Measurements from ENCODE around the gene PRR5L.

Gene PRR5L

GRCh38 chr11:36349351-36350136 lies 53.5 kb downstream of the PRR5L start:
- no peak for DNase-seq (ENCODE audit: insufficient read length)
- FAIRE-seq, result no peak
- no peak for TF ChIP-seq TAF1 (IDR thresholded peaks at IDR 0.05; ENCODE audit: borderline replicate concordance, low read depth, low read length)
- TF ChIP-seq POLR2AphosphoS5 (IDR thresholded peaks at IDR 0.05; ENCODE audit: low read depth, low read length), result no peak
- TF ChIP-seq POLR2A (IDR thresholded peaks at IDR 0.05; ENCODE audit: low read depth, low read length), result no peak

GRCh38 chr11:36350137-36350513 lies 54.0 kb downstream of the PRR5L start:
- FAIRE-seq (peak; percentile 62), DNase-seq (ENCODE audit: insufficient read length) (no peak)
- no peak for TF ChIP-seq POLR2AphosphoS5 (IDR thresholded peaks at IDR 0.05; ENCODE audit: low read depth, low read length)
- TF ChIP-seq POLR2A (IDR thresholded peaks at IDR 0.05; ENCODE audit: low read depth, low read length), result no peak
- TF ChIP-seq TAF1 (IDR thresholded peaks at IDR 0.05; ENCODE audit: borderline replicate concordance, low read depth, low read length), result no peak

DNA sequence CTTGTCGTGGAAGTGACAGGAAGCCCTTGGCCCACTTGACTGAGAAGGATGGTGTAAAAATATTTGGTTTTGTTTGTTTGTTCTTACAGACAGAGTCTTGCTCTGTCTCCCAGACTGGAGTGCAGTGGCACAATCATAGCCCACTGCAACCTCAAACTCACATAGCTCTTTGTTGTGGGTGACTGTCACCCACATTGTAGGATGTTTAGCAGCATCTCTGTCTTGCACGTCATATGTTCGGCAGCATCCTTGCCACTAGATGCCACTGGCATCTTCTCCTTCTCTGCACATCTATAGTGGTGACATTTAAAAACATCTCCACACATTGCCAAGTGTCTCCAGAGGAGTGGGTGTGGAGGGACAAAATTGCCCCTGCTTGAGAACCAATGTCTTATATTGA lies 56.8 kb downstream of the PRR5L start:
- TF ChIP-seq POLR2AphosphoS5 (IDR thresholded peaks at IDR 0.05; ENCODE audit: low read depth, low read length), result no peak
- TF ChIP-seq POLR2A (IDR thresholded peaks at IDR 0.05; ENCODE audit: low read depth, low read length), result no peak
- no peak for TF ChIP-seq TAF1 (IDR thresholded peaks at IDR 0.05; ENCODE audit: borderline replicate concordance, low read depth, low read length)
- DNase-seq (ENCODE audit: insufficient read length) (no peak), FAIRE-seq (no peak)

- DNase-seq (ENCODE audit: insufficient read length), result no peak
- TF ChIP-seq POLR2AphosphoS5 (IDR thresholded peaks at IDR 0.05; ENCODE audit: low read depth, low read length), result no peak
- TF ChIP-seq POLR2A (IDR thresholded peaks at IDR 0.05; ENCODE audit: low read depth, low read length), result no peak
- TF ChIP-seq TAF1 (IDR thresholded peaks at IDR 0.05; ENCODE audit: borderline replicate concordance, low read depth, low read length), result no peak
- peak; percentile 88 for FAIRE-seq
Measured at GRCh38 chr11:36354221-36355003, 58.3 kb downstream of the PRR5L start.

- no peak for TF ChIP-seq POLR2A (IDR thresholded peaks at IDR 0.05; ENCODE audit: low read depth, low read length)
- no peak for TF ChIP-seq POLR2AphosphoS5 (IDR thresholded peaks at IDR 0.05; ENCODE audit: low read depth, low read length)
- TF ChIP-seq TAF1 (IDR thresholded peaks at IDR 0.05; ENCODE audit: borderline replicate concordance, low read depth, low read length), result no peak
- no peak for DNase-seq (ENCODE audit: insufficient read length)
- peak; percentile 73 for FAIRE-seq
Measured at GRCh38 chr11:36356201-36356600, 60.1 kb downstream of the PRR5L start.

DNA sequence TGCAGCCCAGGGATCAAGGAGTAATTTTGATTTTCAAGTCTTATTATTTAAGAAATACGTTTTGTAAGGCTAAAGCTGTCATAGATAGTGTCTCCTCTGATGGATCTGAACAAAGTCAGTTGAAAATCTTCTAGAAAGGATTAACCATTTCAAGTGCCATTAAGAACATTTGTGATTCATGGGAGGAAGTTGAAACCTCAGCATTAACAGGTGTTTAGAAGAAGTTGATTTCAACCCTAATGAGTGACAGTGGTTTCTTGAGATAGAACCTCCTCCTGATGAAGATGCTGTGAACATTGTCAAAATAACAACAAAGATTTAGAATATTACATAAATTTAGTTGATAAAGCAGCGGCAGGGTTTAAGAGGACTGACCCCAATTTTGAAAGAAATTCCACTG lies 61.7 kb downstream of the PRR5L start:
- FAIRE-seq (no peak), DNase-seq (ENCODE audit: insufficient read length) (no peak)
- TF ChIP-seq POLR2AphosphoS5 (IDR thresholded peaks at IDR 0.05; ENCODE audit: low read depth, low read length) (no peak), TAF1 (IDR thresholded peaks at IDR 0.05; ENCODE audit: borderline replicate concordance, low read depth, low read length) (no peak)

DNA sequence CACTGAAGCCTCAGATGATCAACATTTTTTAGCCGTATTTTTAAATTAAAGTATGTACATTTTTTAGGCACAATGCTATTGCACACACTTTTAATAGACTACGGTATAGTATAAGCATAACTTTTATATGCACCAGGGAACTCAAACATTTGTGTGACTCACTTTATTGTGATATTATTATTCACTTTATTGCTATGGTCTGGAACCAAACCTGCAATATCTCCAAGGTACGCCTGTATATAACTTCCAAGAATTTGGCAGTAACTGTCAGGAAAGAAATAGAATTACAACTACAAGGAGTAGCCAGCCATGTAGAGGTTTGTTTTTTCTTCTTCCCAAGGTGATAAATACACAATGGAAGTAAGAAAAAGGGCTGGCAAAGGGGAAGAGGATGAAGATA lies 62.3 kb downstream of the PRR5L start:
- no peak for TF ChIP-seq POLR2A (IDR thresholded peaks at IDR 0.05; ENCODE audit: low read depth, low read length)
- TF ChIP-seq POLR2AphosphoS5 (IDR thresholded peaks at IDR 0.05; ENCODE audit: low read depth, low read length), result no peak
- TF ChIP-seq TAF1 (IDR thresholded peaks at IDR 0.05; ENCODE audit: borderline replicate concordance, low read depth, low read length), result no peak

DNA sequence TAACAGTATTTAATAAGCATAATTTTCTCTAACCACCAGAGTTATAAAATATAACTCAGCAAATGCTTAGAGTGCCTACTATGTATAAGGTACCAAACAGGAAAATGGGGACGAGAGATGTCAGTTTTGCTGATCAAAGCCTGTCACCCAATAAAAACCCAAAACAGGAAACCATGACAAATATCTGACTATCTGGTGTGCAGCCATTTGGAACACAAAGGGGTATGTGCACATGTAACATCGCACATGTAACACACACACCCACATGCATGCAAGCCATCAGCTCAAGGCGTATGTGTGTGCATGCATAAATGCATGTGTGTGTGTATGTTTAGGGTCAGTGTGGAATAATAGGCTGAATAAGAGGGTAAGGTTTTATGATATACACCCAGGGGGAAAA lies 64.2 kb downstream of the PRR5L start:
- no peak for TF ChIP-seq POLR2A (IDR thresholded peaks at IDR 0.05; ENCODE audit: low read depth, low read length)
- no peak for TF ChIP-seq TAF1 (IDR thresholded peaks at IDR 0.05; ENCODE audit: borderline replicate concordance, low read depth, low read length)
- TF ChIP-seq POLR2AphosphoS5 (IDR thresholded peaks at IDR 0.05; ENCODE audit: low read depth, low read length), result no peak
- no peak for DNase-seq (ENCODE audit: insufficient read length)
- no peak for FAIRE-seq

More for the DNA sequence above, 62.3 kb downstream of the PRR5L start:
- no peak for DNase-seq (ENCODE audit: insufficient read length)
- no peak for FAIRE-seq

- TF ChIP-seq TAF1 (IDR thresholded peaks at IDR 0.05; ENCODE audit: borderline replicate concordance, low read depth, low read length) (no peak), POLR2A (IDR thresholded peaks at IDR 0.05; ENCODE audit: low read depth, low read length) (no peak), POLR2AphosphoS5 (IDR thresholded peaks at IDR 0.05; ENCODE audit: low read depth, low read length) (no peak)
- no peak for DNase-seq (ENCODE audit: insufficient read length)
- FAIRE-seq, result no peak
Measured at GRCh38 chr11:36360826-36361415, 64.8 kb downstream of the PRR5L start.

DNA sequence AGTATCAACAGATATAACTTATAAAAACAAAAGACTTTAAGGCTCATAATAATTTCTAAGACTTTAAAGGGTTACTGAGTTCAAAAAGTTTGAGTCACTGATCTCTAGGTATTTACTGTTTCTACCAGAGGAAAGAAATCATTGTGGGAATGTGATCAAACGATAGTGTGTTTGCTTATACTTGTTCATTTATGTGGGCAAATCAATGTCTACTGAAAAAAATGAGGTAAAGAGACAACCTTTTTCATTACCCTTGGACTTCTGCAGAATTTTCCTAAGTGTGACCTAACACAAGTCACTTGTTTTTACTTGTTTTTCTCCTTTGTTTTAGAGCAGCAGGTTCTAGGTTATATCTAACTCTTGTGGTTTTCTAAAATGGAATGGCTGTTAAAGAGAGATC lies 65.4 kb downstream of the PRR5L start:
- no peak for TF ChIP-seq TAF1 (IDR thresholded peaks at IDR 0.05; ENCODE audit: borderline replicate concordance, low read depth, low read length)
- no peak for TF ChIP-seq POLR2AphosphoS5 (IDR thresholded peaks at IDR 0.05; ENCODE audit: low read depth, low read length)
- no peak for TF ChIP-seq POLR2A (IDR thresholded peaks at IDR 0.05; ENCODE audit: low read depth, low read length)
- no peak for FAIRE-seq
- DNase-seq (ENCODE audit: insufficient read length), result no peak

GRCh38 chr11:36361901-36362391 lies 65.9 kb downstream of the PRR5L start:
- DNase-seq (ENCODE audit: insufficient read length), result no peak
- no peak for FAIRE-seq
- no peak for TF ChIP-seq POLR2A (IDR thresholded peaks at IDR 0.05; ENCODE audit: low read depth, low read length)
- no peak for TF ChIP-seq POLR2AphosphoS5 (IDR thresholded peaks at IDR 0.05; ENCODE audit: low read depth, low read length)
- TF ChIP-seq TAF1 (IDR thresholded peaks at IDR 0.05; ENCODE audit: borderline replicate concordance, low read depth, low read length), result no peak
